HG03095 (cell line): Measurements from ENCODE around the gene SPDYE18.
"Not testable (repeated sequence)": the region's sequence is repeated elsewhere in the genome, so short reads cannot be mapped to it uniquely, and the experiment has no call there.

ENCODE experiments used
- ATAC-seq: cut with Tn5 transposase; IDR thresholded peaks from one replicate; pipeline ENCODE4 v1.9.1; 2021; ENCODE audit warnings: moderate library complexity; ENCODE audit not compliant: unreplicated experiment

Gene SPDYE18

GRCh38 chr7:77006127-77007110 is 55.9 kb downstream of the SPDYE18 start:
- ATAC-seq = not testable (repeated sequence)

GRCh38 chr7:77005461-77006057 is 56.8 kb downstream of the SPDYE18 start:
- not testable (repeated sequence) for ATAC-seq

- ATAC-seq = not testable (repeated sequence)
These were observed 58.2 kb downstream of the SPDYE18 start for GRCh38 chr7:77004151-77004550.

- ATAC-seq = not testable (repeated sequence)
These were observed 59.1 kb downstream of the SPDYE18 start for GRCh38 chr7:77003241-77003640.

GRCh38 chr7:77002678-77003233 is 59.6 kb downstream of the SPDYE18 start:
- not testable (repeated sequence) for ATAC-seq

GRCh38 chr7:77002104-77002503 is 60.3 kb downstream of the SPDYE18 start:
- not testable (repeated sequence) for ATAC-seq
